D721Med (cell line): Measurements from ENCODE around the gene NFKBIZ.

Experiments used
- DNase-seq: peaks from one replicate; pipeline ENCODE4 v3.0.0; 2011; ENCODE audit warnings: low spot score; ENCODE audit not compliant: insufficient read length
- FAIRE-seq: peaks from 2 replicates; lab custom pipeline; 2011; peaks lifted over from hg19 to GRCh38; lab: Jason Lieb, UNC
- TF ChIP-seq, protein P1 (sequence below): IDR thresholded peaks from 2 replicates; pipeline ENCODE4 v1.5.1; 2012; ENCODE audit warnings: mild to moderate bottlenecking, control low read depth; ENCODE audit not compliant: insufficient read depth; ENCODE audit errors: missing control alignments

NFKBIZ gene

GRCh38 chr3:101850246-101851051 is 1.1 kb downstream of the NFKBIZ start:
- DNase-seq (no peak), FAIRE-seq (no peak)
- TF ChIP-seq, protein P1, sequence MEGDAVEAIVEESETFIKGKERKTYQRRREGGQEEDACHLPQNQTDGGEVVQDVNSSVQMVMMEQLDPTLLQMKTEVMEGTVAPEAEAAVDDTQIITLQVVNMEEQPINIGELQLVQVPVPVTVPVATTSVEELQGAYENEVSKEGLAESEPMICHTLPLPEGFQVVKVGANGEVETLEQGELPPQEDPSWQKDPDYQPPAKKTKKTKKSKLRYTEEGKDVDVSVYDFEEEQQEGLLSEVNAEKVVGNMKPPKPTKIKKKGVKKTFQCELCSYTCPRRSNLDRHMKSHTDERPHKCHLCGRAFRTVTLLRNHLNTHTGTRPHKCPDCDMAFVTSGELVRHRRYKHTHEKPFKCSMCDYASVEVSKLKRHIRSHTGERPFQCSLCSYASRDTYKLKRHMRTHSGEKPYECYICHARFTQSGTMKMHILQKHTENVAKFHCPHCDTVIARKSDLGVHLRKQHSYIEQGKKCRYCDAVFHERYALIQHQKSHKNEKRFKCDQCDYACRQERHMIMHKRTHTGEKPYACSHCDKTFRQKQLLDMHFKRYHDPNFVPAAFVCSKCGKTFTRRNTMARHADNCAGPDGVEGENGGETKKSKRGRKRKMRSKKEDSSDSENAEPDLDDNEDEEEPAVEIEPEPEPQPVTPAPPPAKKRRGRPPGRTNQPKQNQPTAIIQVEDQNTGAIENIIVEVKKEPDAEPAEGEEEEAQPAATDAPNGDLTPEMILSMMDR: no peak

DNA sequence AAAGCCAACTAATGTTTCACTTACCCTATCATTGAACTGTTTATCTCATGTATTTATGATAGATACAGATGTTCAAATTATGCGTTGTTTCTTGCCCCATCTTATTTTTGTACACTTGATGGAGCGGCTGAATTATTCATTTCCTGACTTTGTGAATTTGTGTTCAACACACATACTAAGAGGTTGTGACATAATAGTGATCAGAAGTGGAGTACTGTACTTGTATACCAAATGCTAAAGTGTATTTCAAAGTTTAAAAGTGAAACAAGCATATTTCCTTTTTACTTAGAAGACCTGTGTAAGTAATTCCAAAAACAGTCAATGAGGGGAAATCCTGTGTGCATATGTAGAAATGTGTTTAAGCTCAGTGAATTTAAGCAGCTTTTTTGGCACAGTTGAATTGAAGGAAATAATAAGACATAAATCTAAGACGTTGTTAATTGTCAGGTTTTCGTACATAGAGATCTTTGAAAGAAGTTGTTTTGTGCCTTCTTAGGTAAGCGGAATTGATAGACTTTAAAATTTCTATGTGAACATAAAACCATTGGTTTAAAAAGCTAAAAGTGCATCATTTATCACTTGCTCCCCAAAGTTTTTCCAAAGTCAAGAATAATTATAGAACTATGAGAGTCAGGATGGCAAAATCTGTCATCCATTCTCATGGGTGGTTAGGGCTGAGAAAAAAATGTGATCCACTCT is 1.9 kb downstream of the NFKBIZ start:
- DNase-seq (no peak), FAIRE-seq (no peak)
- TF ChIP-seq, protein P1: no peak

GRCh38 chr3:101851850-101852714 is 2.8 kb downstream of the NFKBIZ start:
- FAIRE-seq (no peak), DNase-seq (no peak)
- TF ChIP-seq, protein P1: no peak

DNA sequence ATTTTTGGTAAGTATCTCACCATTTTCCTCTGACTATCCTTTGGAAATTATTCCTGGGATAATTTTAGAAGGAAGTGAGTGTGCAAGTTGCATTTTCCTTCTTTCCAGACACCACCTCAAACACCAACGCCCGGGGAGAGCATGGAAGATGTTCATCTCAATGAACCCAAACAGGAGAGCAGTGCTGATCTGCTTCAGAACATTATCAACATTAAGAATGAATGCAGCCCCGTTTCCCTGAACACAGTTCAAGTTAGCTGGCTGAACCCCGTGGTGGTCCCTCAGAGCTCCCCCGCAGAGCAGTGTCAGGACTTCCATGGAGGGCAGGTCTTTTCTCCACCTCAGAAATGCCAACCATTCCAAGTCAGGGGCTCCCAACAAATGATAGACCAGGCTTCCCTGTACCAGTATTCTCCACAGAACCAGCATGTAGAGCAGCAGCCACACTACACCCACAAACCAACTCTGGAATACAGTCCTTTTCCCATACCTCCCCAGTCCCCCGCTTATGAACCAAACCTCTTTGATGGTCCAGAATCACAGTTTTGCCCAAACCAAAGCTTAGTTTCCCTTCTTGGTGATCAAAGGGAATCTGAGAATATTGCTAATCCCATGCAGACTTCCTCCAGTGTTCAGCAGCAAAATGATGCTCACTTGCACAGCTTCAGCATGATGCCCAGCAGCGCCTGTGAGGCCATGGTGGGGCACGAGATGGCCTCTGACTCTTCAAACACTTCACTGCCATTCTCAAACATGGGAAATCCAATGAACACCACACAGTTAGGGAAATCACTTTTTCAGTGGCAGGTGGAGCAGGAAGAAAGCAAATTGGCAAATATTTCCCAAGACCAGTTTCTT is 3.9 kb downstream of the NFKBIZ start:
- FAIRE-seq (no peak), DNase-seq (no peak)
- TF ChIP-seq, protein P1: no peak

- DNase-seq (no peak), FAIRE-seq (no peak)
These were observed 4.7 kb downstream of the NFKBIZ start for GRCh38 chr3:101853982-101854381.

More at GRCh38 chr3:101853982-101854381, 4.7 kb downstream of the NFKBIZ start:
- TF ChIP-seq, protein P1: no peak
